Suprapubic skin (tissue), 4 donors: ENCODE measurements around the gene RGS6. TPM values are rescaled to one million over a fixed set of nuclear protein-coding genes. Genes with fewer than 3 reads are reported as not detected.
A peak's percentile ranks its signal among the peaks of the same experiment; 100 is the strongest.
"Not testable (repeated sequence)": the region's sequence is repeated elsewhere in the genome, so short reads cannot be mapped to it uniquely, and the experiment has no call there.

Experiments used
- DNase-seq, 2 donors: peaks; one replicate each; pipeline ENCODE4 v3.0.0-alpha.2; 2019; ENCODE audit warnings: low spot score in 2 of 2
- H3K27ac ChIP-seq: fragments of 200-600 bp; sonication (generic); one replicate; pipeline ENCODE4 v1.5.1; 2019
- H3K27me3 ChIP-seq: fragments of 200-600 bp; sonication (generic); one replicate; pipeline ENCODE4 v1.5.1; 2019
- H3K36me3 ChIP-seq: fragments of 200-600 bp; sonication (generic); one replicate; pipeline ENCODE4 v1.5.1; 2019
- H3K4me1 ChIP-seq: fragments of 200-600 bp; sonication (generic); one replicate; pipeline ENCODE4 v1.5.1; 2019
- H3K4me3 ChIP-seq: fragments of 200-600 bp; sonication (generic); one replicate; pipeline ENCODE4 v1.5.1; 2019; ENCODE audit warnings: mild to moderate bottlenecking
- H3K9me3 ChIP-seq: fragments of 200-600 bp; sonication (generic); one replicate; pipeline ENCODE4 v1.5.1; 2019
- EP300 ChIP-seq: sonication (generic); formaldehyde crosslinking; IDR thresholded peaks from one replicate; pipeline ENCODE4 v1.6.1; 2017; ENCODE audit warnings: antibody characterized with exemption
- POLR2A ChIP-seq, 2 donors: fragments of 450-650 bp; IDR thresholded peaks; one replicate each; pipeline ENCODE4 v1.6.1; 2017; ENCODE audit warnings: antibody characterized with exemption in 2 of 2, mild to moderate bottlenecking in 2 of 2, moderate library complexity in 2 of 2
- POLR2AphosphoS5 ChIP-seq, 3 donors: sonication (generic); formaldehyde crosslinking; IDR thresholded peaks; one replicate each; pipeline ENCODE4 v1.6.1; 2017; ENCODE audit warnings: antibody characterized with exemption in 3 of 3
- WGBS: methylation state at CpG from one replicate; pipeline ENCODE4 v1.1.5; 2018; 5-methylcytosine and 5-hydroxymethylcytosine counted together
- total RNA-seq, 4 donors: library from RNA; depleted of rRNA; stranded (reverse); fragments of >200 nt; gene quantifications; one replicate each; pipeline ENCODE4 v1.1.0, GENCODE V29; 2016
- TF ChIP-seq, protein P1 (sequence below), 2 donors: fragments of 200-600 bp in 1 of 2; fragments of 450-650 bp in 1 of 2; sonication (generic) in 1 of 2; IDR thresholded peaks; one replicate each; pipeline ENCODE4 v1.5.1; 2016 to 2019; ENCODE audit warnings: antibody characterized with exemption in 2 of 2, mild to moderate bottlenecking in 1 of 2, moderate library complexity in 1 of 2

RGS6 gene
- 1 to 10 TPM in 2 of 4 donors, under 1 TPM in 2; 0.08 to 4.4 (median 1.0) TPM for total RNA-seq

DNA sequence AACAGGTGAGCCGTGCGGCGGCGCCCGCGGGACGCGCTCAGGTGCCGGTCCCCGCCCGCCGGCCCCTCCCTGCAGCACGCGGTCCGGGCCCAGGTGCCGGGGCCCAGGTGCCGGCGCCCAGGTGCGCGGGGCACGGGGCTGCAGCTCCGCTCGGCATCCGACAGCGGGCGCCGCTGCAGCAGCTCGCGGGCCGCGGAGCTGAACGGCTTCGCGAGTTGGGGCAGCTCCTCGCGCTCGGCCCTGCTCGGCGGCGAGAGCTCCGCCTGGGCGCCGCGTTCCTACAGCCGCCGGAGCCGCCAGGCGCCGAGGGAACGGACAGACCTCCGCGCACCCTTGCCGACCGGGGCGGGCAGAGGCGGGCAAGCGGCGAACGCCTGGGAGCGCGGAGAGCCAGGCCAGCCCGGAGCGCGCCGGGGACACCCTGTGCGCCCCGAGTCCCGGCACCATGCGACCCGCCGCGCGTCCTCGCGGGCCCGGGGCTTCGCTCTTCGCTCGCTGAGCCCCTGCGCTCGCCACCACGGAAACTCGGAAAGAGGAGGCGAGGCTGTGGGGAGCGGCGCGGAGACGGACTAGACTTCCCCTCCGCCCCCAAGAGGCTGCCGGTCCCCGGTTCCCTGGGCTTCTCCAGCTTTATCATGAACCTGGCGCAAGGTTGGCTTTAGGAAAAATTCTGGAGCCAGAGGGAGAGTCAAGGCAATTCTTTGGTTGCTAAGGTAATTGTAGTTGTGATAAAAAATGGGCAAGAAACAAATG is at the start of gene RGS6:
Gene RGS6, plus strand, starts transcription at position 201 of the 753 bp plus-strand sequence.
- peak within 1 kb of the TSS; percentile 48 for H3K4me3 ChIP-seq
- no peak within 1 kb of the TSS for H3K27ac ChIP-seq
- H3K4me1 ChIP-seq, result peaks cover 20% of the 10 kb centered on the region
- WGBS, result 0% methylated on average over 10 of the region's 92 CpGs
- H3K36me3 ChIP-seq, result no peaks in the 10 kb centered on the region
- H3K9me3 ChIP-seq, result no peaks in the 10 kb centered on the region
- H3K27me3 ChIP-seq, result peaks cover 42% of the 10 kb centered on the region
- TF ChIP-seq POLR2AphosphoS5 (IDR thresholded peaks at IDR 0.05), result no peak
- TF ChIP-seq, protein P1, sequence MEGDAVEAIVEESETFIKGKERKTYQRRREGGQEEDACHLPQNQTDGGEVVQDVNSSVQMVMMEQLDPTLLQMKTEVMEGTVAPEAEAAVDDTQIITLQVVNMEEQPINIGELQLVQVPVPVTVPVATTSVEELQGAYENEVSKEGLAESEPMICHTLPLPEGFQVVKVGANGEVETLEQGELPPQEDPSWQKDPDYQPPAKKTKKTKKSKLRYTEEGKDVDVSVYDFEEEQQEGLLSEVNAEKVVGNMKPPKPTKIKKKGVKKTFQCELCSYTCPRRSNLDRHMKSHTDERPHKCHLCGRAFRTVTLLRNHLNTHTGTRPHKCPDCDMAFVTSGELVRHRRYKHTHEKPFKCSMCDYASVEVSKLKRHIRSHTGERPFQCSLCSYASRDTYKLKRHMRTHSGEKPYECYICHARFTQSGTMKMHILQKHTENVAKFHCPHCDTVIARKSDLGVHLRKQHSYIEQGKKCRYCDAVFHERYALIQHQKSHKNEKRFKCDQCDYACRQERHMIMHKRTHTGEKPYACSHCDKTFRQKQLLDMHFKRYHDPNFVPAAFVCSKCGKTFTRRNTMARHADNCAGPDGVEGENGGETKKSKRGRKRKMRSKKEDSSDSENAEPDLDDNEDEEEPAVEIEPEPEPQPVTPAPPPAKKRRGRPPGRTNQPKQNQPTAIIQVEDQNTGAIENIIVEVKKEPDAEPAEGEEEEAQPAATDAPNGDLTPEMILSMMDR (IDR thresholded peaks at IDR 0.05), result peak in 1 of 2 donors; percentile 7
- no peak for DNase-seq

DNA sequence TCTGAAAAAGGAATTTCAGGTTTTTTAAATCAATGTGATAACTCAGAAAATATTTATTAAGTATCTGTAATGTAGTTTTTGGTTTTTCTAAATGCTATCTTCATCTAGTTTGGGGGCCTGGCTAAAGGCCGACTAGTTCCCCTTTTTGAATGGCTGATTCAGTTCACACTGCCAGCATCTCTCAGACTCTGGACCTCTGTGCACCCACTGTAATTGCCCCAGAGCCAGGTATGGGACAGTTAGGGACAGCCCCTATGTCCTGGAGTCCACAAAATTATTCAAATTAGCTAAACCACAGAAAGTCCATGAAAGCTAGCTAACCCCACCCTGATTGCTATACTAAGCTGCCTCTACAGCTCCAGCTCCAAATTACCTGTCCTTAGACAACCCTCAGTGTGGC is 49.1 kb upstream of the RGS6 start:
- TF ChIP-seq, protein P1 (IDR thresholded peaks at IDR 0.05), result no peak
- TF ChIP-seq EP300, result no peak
- no peak for TF ChIP-seq POLR2AphosphoS5 (IDR thresholded peaks at IDR 0.05)
- no peak for TF ChIP-seq POLR2A (IDR thresholded peaks at IDR 0.05)
- Histone ChIP-seq H3K4me3 (no peak overlapping the region), H3K36me3 (no peaks in the 10 kb centered on the region), H3K9me3 (peaks cover 10% of the 10 kb centered on the region), H3K27ac (no peak overlapping the region), H3K27me3 (no peaks in the 10 kb centered on the region), H3K4me1 (no peaks in the 10 kb centered on the region)
- no peak for DNase-seq
- 68% methylated on average over 1 of the region's 1 CpG for WGBS

DNA sequence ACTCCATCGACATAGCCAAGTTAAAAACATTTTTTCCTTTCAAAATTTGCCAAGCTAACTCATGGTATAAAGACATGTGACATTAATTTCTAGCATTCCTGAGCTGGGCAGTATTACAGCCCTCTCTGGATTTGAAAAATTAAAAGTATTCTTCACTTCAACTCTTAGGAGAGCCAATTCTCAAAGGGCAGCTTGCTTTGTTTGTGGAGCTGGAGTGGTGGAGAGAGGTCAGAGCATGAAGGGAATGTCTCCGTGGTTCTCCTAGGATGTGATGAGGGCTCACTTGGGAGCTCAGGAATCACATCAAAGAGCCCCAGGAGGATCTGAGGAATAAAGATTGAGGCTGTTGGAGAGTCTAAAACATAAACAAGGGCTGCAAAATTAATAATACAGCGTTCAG is 46.9 kb upstream of the RGS6 start:
- Histone ChIP-seq H3K36me3 (no peaks in the 10 kb centered on the region), H3K27ac (no peak overlapping the region), H3K27me3 (no peaks in the 10 kb centered on the region), H3K4me1 (no peaks in the 10 kb centered on the region), H3K9me3 (peaks cover 10% of the 10 kb centered on the region), H3K4me3 (no peak overlapping the region)
- no peak for DNase-seq
- TF ChIP-seq POLR2AphosphoS5 (IDR thresholded peaks at IDR 0.05) (no peak), EP300 (no peak), POLR2A (IDR thresholded peaks at IDR 0.05) (no peak)
- TF ChIP-seq, protein P1 (IDR thresholded peaks at IDR 0.05), result no peak
- WGBS, result 56% methylated on average over 3 of the region's 3 CpGs

DNA sequence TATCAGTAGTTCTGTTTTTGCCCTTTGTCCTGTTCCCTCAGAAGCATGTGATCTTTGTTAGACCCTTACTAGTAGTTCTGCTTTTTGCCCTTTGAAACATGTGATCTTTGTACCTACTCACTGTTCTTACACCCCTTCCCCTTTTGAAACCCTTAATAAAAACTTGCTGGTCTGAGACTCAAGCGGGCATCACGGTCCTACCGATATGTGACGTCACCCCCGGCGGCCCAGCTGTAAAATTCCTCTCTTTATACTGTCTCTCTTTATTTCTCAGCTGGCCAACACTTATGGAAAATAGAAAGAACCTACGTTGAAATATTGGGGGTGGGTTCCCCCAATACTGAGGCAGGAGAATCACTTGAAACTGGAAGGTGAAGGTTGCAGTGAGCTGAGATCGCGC is 44.4 kb upstream of the RGS6 start:
- not testable (repeated sequence) for DNase-seq, H3K9me3 ChIP-seq, H3K4me1 ChIP-seq, H3K27me3 ChIP-seq, H3K4me3 ChIP-seq, H3K27ac ChIP-seq, H3K36me3 ChIP-seq
- 86% methylated on average over 9 of the region's 9 CpGs for WGBS

DNA sequence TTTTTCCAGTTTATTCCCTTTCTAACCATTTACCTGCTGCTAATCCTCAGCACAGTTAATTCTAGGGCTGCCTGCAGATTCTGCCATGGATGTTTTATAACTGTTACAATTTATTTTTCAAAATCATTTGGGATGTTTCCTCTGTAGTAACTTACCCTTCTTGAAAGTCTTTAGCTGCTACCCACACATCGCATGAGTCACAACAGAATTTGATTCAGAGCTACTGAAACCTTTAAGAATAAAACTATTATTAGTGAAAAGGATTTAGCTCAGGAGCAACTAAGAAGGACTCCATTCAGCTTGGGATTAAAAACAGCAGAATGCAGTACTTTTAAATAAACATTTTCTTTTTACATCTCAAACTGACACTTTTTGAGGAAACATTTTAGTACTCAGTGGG is 41.7 kb upstream of the RGS6 start:
- Histone ChIP-seq H3K4me3 (no peak overlapping the region), H3K27me3 (no peaks in the 10 kb centered on the region), H3K27ac (no peak overlapping the region), H3K9me3 (peaks cover 10% of the 10 kb centered on the region), H3K4me1 (no peaks in the 10 kb centered on the region), H3K36me3 (no peaks in the 10 kb centered on the region)
- no peak for DNase-seq
- TF ChIP-seq POLR2A (IDR thresholded peaks at IDR 0.05) (no peak), POLR2AphosphoS5 (IDR thresholded peaks at IDR 0.05) (no peak), EP300 (no peak)
- TF ChIP-seq, protein P1 (IDR thresholded peaks at IDR 0.05), result no peak
- 73% methylated on average over 1 of the region's 1 CpG for WGBS

DNA sequence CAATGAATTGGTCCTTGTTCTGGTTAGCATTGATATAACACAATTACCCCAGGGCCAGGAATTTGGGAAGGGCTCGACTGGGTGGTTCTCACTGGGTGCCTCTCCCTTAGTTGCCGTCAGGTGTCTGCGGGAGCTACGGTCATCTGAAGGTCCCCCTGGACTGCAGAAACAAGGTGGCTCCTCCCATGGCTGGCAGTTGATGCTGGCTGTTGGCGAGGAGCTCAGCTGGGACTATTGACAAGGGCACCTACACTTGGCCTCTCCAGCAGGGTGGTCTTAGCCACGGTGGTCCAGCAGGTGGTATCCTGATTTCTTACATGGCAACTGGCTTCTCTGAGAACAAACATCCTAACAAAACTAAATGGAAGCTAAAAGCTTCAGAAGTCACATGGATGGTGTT is 41.0 kb upstream of the RGS6 start:
- WGBS, result 72% methylated on average over 2 of the region's 6 CpGs
- Histone ChIP-seq H3K9me3 (peaks cover 10% of the 10 kb centered on the region), H3K27ac (no peak overlapping the region), H3K27me3 (no peaks in the 10 kb centered on the region), H3K4me1 (no peaks in the 10 kb centered on the region), H3K4me3 (no peak overlapping the region), H3K36me3 (no peaks in the 10 kb centered on the region)
- TF ChIP-seq POLR2A (IDR thresholded peaks at IDR 0.05) (no peak), POLR2AphosphoS5 (IDR thresholded peaks at IDR 0.05) (no peak), EP300 (no peak)
- TF ChIP-seq, protein P1 (IDR thresholded peaks at IDR 0.05), result no peak
- no peak for DNase-seq
